AG09319 (cell line): ENCODE data around the gene GRK2.

ENCODE experiments used
- DNase-seq: peaks from one replicate; pipeline ENCODE4 v3.0.0-alpha.2; 2010; ENCODE audit warnings: low read depth; ENCODE audit errors: extremely low read depth
- TF ChIP-seq, protein P1 (sequence below): IDR thresholded peaks from 2 replicates; pipeline ENCODE4 v1.5.1; 2011; ENCODE audit warnings: low read depth, mild to moderate bottlenecking, inconsistent platforms, low read length, moderate library complexity

GRK2 gene

DNA sequence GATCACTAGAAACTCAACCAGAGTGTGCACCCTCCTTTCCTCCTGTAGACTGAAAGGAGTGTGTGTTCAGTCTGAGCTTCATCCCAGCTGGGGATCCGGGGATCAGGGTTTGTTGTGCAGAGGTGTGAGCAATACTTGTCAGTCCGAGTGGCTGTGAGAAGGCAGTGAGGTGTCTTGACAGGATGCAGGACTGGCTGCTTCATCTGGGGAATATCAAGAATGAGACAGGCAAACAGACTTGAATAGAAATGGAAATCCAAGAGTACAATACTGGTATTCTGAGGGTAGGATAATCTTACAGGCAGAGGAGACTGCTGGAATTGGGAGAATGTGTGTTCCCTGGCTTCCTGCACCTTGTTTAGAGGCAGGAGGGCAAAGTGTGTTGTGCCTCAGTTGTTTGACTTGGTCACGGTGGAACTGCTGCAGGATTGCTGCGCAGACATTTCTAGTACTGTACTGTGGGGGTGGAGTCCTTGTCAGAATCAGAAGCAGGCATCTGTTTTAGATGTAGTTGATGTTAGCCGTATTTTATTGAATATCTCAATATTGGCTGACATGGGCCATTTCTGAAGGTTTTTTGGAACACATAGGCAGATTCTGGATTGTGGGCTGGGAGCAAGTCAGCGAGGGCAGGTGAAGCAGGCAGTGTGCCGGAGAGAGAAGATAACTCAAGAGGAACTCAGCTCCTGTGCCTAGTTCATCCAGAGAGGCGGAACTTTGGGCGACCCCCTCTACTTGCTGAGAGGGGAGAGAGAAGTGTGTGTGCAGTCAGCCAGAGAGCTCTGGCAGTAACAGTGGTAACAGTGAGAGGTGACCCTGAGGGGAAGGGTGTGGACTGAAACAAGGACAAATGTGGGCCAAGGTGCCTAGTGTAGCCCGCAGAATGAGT is 27.1 kb upstream of the GRK2 start:
- no peak for DNase-seq
- TF ChIP-seq, protein P1, sequence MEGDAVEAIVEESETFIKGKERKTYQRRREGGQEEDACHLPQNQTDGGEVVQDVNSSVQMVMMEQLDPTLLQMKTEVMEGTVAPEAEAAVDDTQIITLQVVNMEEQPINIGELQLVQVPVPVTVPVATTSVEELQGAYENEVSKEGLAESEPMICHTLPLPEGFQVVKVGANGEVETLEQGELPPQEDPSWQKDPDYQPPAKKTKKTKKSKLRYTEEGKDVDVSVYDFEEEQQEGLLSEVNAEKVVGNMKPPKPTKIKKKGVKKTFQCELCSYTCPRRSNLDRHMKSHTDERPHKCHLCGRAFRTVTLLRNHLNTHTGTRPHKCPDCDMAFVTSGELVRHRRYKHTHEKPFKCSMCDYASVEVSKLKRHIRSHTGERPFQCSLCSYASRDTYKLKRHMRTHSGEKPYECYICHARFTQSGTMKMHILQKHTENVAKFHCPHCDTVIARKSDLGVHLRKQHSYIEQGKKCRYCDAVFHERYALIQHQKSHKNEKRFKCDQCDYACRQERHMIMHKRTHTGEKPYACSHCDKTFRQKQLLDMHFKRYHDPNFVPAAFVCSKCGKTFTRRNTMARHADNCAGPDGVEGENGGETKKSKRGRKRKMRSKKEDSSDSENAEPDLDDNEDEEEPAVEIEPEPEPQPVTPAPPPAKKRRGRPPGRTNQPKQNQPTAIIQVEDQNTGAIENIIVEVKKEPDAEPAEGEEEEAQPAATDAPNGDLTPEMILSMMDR: no peak

DNA sequence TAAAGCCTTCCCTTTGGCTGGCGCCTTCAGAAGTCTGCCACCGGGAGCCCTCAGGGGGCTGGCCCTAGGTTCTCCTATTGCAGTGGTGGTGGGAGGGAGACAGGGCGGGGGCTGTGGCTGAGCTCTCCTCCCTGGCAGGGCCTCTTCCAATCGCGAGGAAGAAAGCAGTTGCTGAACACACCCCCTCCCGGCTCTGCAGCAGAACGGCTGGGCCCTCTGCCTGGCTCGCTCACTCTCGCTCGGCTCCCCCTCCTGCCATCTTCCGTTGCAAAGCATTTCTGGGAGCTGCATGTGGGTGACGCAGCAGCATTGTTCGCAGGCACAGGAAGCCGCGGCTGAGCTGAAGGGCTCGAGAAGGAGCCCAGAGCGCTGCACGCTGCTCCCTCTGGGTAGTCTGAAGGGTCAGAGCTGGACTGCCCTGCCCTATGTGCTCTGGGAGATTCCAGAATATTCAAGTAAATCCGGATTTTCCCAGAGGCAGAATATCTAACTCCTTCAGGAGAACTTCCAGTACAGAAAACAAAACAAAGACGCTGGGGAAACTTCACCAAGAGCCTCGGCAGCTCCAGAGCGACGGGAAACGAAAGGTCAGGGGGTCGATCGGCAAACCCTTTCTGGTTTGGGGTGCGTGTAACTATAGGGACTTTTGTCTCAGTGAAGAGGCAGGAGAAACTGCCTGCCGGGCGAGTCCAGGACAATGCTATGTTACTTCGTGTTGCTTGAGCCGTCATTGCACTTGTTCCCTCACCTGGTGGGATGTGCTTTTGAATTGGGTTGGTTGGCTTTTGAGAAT is 26.3 kb upstream of the GRK2 start:
- peak; percentile 97 for DNase-seq
- TF ChIP-seq, protein P1: no peak; the same call in 1 of the 2 replicates

DNA sequence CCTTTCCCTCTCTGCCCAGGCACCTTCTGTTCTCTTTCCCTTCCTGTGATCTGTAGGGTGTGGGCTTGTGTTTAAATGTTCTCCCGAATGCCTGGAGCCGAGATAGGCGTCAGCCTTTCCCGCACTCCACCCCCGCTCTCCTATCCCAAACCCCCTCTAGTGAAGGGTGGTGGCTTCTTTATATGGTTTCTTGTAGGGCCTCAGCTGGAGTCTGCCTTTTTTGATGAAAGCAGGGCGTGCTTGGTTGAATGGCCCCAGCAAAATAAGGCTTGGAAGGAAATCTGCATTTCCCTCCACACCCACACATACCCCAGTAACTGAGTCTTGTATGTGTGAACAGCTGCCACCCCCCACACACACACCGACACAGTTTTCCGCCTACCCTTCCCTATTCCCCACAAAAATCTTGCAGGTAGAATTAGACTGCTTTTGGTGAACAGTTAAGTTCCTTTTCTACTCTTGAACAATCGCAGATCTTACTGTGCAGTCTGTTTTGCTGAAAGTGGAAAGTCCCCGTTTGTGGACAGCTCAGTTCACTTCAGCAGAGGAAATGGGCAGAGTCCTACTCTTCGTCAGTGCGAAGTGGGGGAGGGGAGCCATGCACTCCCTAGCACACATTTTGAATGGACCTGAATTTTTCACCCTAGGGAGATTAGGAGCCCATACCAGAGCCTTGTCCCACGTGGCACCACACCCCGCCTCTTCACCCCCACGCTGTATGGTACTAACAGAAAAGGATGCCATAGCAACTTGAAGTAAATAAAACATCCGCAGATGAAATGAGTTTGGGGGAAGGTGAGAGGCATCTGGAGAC is 25.5 kb upstream of the GRK2 start:
- DNase-seq: peak; percentile 51
- TF ChIP-seq, protein P1: no peak

GRCh38 chr11:67242548-67242947 is 23.7 kb upstream of the GRK2 start:
- TF ChIP-seq, protein P1: no peak
- no peak for DNase-seq

DNA sequence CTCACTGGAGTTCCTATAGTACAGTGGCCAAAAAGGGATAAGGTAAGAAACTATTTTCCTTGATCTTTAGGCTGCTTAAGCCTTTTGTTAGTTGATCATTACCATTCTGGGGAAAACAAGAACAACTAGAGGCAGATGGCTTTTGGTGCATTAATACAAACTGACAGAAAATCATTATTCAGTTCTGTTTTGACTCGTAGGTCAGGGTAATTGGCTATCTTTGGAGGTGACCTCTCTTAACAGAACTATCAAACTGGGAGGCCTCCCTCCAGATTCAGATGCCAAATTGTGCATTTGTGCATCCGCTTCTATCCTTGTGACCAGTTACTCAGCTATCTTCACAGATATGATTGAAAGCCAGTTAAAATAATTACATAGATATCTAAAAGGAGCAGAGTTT is 23.2 kb upstream of the GRK2 start:
- TF ChIP-seq, protein P1: no peak
- DNase-seq: no peak

DNA sequence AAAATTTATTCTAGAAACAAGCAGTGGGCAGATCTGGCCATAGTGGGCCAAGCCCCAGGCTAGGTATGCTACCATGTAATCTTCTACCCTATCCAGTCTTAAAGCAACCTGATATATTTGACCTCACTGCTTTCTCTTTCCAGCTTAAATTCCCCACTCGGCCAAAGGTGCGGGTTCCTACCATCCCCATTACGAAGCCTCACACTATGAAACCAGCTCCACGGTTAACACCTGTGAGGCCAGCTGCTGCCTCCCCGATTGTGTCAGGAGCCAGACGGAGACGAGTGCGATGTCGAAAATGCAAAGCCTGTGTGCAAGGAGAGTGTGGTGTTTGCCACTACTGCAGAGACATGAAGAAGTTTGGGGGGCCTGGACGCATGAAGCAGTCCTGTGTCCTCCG is 21.2 kb upstream of the GRK2 start:
- no peak for DNase-seq
- TF ChIP-seq, protein P1: no peak
